Measurements from ENCODE around the gene KCNN4.

DNA sequence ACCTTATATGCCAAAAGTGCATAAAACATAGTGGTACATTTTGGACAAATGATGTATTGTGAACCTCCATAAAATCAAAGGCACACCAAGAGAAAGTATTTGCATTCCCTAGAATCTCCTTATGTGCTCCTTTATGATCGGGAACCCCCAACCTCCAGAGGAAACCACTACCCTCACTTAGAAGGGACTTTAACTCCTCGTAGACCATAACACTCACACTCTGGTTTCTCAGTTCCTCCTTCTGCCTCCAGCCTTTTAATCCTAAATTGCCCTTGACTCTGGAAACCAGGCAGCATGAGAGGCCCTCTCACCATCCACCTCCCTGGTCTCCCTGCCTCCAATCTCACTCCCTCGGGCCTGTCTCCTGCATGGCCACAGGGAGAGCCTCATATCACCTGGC lies 9.8 kb upstream of the KCNN4 start:
- TF ChIP-seq, protein P1, sequence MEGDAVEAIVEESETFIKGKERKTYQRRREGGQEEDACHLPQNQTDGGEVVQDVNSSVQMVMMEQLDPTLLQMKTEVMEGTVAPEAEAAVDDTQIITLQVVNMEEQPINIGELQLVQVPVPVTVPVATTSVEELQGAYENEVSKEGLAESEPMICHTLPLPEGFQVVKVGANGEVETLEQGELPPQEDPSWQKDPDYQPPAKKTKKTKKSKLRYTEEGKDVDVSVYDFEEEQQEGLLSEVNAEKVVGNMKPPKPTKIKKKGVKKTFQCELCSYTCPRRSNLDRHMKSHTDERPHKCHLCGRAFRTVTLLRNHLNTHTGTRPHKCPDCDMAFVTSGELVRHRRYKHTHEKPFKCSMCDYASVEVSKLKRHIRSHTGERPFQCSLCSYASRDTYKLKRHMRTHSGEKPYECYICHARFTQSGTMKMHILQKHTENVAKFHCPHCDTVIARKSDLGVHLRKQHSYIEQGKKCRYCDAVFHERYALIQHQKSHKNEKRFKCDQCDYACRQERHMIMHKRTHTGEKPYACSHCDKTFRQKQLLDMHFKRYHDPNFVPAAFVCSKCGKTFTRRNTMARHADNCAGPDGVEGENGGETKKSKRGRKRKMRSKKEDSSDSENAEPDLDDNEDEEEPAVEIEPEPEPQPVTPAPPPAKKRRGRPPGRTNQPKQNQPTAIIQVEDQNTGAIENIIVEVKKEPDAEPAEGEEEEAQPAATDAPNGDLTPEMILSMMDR (conservative IDR thresholded peaks at IDR 0.05; ENCODE audit: low read length): no peak
- TF ChIP-seq EZH2phosphoT487 (IDR thresholded peaks at IDR 0.05; ENCODE audit: borderline replicate concordance, low read depth, low read length): no peak
